Stimulated activated CD4-positive, alpha-beta T cell treated with anti-CD3 and anti-CD28 coated beads, TNF-alpha, amount 100 ng/mL, for 4 hours (primary cell): ENCODE measurements around the gene RAN.
"Not testable (repeated sequence)": the region's sequence is repeated elsewhere in the genome, so short reads cannot be mapped to it uniquely, and the experiment has no call there.

Experiments
- DNase-seq, 3 experiments: peaks; one replicate each; pipeline ENCODE4 v3.0.0-alpha.2; 2020; ENCODE audit warnings: low read depth in 3 of 3

The RAN gene

DNA sequence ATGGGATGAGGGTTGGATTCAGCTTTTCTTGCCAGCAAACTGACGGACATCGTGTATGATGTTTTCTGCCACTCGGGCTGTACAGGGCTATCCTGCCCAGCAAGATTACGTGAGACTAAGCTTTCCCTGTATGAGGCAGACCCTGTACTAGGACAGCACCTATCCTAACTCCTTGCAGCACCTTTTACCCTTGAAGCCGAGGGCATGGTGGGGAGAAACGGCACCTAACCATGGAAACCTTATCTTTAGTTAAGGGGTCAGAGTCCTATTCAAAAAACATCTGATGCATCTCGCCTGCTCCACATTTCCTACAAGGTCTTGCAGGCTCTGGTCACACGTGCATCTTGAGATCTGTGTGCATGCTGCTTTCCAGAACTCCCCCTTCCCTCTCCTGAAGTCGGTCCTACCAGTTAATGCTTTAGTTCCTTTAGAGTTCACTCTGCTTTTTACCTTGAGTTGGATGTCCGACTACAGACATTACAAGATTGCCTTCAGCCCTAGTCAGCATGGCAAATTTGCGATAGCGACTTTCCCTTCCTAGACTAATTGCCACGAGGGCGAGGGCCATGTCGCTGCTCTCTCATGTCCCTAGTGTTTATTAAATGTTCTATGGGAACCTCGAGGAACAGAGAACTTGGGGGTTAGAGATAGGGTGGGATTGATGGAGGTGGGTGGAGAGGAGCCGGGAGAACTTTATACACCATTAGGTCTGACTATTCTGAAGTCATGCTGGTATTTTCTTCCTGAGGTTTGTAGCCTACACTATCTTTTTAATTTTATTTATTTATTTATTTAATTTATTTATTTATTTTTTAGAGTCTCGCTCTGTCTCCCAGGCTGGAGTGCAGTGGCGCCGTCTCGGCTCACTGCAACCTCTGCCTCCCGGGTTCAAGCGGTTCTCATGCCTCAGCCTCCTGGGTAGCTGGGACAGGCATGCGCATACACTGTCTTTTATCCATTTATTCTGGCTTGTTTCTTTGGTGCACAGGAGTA is 6.6 kb downstream of the RAN start:
- DNase-seq = no peak

DNA sequence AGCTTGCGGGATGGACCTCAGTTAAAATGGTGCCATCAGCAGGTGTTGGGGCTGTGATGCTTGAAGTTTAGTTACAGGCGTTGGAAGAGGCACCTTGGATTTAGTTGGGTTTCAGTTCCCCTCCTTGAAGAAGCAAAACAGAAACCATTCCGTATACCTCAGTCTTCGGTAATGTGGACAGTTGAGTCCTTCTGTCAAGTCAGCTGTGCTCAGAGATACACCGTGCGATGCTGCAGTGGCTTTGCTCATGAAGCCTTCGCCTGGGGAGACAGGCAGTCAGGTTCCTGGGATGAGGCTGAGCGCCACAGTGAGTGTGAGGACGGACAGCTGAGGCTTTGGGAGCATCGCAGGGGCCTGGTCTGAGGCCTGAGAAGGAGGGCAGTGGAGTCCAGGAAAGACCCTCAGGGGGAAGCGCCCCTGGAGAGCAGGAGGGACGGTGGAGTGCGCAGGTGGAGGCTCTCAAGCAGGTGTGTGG is 7.4 kb downstream of the RAN start:
- no peak for DNase-seq

DNA sequence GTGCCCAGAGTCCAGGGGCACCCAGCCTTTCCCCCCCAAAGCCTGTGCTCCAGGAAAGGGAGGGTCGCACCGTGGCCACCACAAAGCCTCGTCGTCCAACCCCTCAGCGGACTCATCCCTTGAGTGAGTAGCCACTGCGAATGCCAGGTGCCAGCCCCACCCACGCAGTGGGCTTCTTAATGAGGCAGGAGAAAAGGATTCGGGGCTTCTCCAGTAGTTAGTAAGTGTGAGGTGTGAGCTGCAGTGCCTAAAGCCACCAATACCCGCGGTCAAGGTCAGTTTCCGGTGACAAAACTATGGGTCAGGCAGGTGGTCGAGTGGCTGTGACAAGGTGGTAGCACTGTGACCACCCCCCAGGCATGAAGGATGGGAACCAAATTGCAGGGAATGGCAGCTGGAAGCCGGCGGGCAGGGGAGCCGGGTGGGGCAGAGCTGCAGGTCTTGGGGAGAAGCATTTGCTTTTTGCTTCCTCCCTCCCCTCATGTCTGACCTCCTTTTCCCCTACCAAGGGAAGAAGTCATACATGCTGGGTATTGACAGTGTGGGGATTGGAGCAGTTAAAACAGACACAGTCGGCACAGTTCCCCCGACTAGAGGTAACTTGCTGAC is 8.0 kb downstream of the RAN start:
- DNase-seq = no peak

DNA sequence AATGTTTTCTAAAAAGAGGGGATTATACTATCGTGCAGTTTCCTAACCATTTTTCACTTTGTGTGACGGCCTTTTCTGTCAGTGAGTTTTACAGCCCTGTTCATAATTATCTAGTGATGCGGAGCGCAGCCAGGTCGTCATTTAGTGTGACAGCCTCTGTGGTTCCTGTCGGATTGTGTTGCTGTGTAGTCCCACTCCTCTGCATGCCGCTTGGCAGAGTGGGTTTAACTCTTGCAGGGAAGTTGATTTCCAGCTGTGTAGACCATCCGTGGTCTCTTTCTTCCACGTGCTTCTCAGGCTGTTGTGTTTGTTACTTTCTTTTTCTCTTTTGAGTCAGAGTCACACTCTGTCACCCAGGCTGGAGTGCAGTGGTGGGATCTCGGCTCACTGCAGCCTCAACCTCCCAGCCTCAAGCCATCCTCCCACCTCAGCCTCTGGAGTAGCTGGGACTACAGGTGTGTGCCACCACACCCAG is 8.6 kb downstream of the RAN start:
- DNase-seq = no peak

DNA sequence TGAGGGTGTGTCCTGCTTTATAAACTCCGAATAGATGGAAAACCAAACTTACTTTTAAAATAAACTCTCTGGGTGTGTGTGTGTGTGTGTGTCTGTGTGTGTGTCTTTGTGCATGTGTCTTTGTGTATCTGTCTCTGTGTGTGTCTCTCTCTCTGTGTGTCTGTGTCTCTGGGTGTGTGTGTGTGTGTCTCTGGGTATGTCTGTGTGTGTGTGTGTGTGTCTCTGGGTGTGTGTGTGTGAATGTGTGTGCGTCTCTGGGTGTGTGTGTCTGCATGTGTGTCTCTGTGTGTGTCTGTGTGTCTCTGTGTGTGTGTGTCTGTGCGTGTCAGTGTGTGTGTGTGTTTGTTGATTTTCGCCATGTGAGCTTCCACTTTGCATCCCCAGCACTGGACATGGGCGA is 9.2 kb downstream of the RAN start:
- no peak for DNase-seq

DNA sequence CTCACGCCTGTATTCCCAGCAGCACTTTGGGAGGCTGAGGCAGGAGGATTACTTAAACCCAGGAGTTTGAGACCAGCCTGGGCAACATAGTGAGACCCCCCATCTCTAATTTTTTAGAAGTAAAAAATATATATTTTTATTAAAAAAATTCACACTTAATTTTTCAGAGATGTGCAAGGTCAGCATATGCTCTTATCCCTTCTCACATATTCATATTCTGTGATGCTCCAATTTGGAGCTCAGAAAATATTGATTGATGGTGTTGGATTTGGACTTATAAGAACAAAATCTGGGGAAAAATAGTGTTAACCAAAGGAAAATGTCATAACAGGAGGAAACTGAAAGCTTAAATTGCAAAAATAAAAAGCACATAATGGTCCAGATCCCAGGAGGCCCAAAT is 9.7 kb downstream of the RAN start:
- DNase-seq = no peak

DNA sequence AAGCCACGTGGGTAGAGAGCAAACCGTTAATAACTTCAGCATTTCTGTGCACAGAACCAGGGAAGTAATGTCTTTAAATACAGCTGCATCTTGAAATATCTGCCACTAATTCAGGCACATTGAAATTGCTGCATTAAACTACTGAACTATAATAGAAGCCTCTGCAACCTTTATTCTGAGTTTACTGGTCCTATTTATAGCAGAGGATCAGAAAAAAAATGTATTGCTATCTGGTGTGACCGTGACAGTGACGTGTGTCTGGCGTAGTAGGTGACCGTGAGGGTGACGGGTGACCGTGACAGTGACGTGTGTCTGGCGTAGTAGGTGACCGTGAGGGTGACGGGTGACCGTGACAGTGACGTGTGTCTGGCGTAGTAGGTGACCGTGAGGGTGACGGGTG is 15.3 kb downstream of the RAN start:
- DNase-seq = not testable (repeated sequence)

DNA sequence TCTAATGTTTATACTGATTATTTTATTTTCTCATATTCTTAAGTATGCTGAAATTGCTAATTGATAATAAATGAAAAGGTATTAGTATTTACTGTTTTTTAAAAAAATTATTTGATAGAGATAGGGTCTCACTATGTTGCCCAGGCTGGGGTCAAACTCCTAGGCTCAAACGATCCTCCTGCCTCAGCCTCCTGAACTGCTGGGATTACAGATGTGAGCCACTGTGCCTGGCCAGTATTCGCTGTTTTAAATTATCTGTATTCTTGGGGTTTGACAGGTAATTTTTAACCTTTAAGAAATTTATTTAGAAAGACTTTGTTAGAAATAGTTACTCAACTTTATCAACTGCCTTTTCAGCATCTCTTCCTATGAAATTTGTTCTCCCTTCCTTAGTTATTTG is 32.2 kb downstream of the RAN start:
- DNase-seq = no peak

DNA sequence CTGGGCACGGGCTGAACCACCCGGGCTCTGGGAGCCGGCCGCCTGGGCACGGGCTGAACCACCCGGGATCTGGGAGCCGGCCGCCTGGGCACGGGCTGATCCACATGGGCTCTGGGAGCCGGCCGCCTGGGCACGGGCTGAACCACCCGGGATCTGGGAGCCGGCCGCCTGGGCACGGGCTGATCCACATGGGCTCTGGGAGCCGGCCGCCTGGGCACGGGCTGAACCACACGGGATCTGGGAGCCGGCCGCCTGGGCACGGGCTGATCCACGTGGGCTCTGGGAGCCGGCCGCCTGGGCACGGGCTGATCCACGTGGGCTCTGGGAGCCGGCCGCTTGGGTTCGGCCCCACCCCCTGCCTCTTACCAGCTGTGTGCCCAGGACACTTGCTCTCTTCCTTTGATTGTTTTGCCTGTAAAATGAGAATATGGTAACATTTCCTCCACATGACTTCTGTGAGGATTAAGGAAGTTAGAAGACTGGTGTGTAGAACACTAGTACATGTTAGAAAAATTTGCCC is 33.1 kb downstream of the RAN start:
- not testable (repeated sequence) for DNase-seq

DNA sequence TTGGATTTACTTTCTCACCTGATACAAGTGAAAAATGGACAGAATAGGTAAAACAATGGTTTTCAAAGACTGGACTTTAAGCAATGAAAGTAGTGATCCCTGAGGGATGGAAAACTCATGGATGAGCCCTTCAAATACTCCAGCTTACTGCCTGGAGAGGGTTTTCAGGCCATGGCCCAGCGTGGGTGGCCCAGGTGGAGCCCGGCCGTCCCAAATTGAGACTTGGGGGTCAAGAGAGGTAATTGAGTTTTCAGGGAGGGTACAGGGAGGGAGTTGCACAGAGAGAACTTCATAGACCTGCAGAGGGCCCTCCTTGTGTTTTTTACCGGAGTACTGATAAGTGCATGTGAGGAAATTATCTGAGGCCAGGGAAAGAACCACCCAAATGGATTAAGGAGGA is 37.2 kb downstream of the RAN start:
- no peak for DNase-seq

DNA sequence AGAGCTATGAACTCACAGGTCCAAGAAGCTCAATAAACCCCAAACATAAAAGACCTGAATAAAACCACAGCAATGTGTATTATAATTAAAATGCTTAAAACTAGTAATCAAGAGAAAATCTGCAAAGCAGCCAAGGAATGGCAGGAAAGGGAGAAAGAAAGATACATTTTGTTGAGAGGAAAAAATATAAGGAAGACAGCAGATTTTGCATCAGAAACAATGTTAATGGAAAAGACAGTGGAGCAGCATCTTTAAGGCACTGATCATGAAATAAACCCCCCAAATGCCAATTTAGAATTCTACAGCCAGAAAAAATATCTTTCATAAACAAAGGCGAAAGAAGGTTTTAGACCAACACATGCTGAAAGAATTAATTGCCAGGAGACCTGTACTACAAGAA is 39.3 kb downstream of the RAN start:
- no peak for DNase-seq

DNA sequence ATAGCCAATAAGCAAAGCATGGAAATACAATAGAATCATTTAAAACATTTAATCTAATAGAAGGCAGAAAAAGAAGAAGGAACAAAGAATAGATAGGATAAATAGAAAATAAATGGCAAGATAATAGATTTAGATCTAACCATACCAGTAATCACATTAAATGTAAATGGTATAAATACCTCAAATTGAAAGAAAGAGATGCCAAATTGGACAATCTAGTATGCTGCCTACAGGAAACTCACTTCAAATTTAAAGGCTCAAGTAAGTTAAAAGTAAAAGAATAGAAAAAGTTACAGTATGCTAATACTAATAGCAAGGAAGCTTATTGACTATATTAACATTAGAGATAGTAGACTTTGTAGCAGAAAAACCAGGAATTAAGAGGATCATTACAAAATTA is 40.1 kb downstream of the RAN start:
- no peak for DNase-seq

DNA sequence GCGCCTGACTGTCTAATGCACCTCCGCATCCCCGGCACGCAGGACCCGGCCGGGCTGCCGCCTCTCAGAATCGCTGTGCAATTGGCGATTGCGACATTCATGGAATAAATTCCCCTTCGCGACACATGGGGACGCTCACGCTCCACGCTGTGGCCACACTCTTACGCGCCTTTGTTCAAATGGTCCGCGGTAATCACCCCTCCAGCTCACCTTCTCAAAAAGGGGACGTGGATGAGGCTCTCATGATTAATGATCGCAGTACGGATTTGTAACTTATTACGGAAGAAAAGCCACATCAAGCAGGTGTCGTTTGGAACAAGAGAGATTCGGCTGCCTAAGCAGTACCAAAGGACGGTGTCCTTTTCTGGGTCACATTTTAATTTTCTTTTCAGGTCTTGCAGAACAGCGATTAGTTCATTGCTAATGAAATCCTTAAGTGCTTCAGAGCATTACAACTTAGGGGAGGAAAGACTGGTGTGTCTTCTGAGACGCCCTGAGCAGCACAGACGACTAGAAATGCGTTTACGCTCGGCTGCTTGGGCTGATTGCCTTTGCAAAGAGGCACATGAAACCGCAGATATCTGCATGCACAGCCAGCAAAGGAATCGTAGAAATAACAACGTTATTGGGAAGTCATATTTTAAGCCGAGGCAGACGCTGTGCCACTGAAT is 44.5 kb downstream of the RAN start:
- no peak for DNase-seq

DNA sequence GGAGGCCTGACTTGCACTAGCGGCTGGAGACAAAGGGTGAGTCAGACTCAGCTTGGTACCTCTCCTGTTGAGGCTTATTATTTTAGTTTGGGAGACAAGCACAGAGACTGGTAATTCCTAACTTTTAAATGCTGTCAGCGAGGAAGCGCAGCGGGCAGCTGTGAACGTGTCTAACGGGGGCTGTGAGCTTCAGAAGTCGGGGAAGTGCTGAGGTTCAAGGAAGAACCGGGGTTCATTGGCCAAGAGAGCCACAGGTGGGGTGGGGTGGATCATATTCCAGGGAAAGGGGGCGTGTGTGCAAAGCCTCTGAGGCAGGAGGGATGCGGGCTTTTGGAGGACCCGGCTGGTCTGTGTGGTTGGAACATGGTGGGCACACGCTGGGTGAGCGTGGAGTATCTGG is 45.7 kb downstream of the RAN start:
- no peak for DNase-seq

DNA sequence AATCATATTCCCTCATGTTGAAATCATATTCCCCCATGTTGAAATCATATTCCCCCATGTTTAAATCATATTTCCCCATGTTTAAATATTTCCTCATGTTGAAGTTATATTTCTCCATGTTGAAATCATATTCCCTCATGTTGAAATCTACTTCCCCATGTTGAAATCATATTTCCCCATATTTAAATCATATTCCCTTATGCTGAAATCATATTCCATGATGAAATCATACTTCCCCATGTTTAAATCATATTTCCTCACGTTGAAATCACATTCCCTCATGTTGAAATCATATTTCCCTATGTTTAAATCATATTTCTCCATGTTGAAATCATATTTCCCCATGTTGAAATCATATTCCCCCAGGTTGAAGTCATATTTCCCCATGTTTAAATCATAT is 47.2 kb downstream of the RAN start:
- no peak for DNase-seq

DNA sequence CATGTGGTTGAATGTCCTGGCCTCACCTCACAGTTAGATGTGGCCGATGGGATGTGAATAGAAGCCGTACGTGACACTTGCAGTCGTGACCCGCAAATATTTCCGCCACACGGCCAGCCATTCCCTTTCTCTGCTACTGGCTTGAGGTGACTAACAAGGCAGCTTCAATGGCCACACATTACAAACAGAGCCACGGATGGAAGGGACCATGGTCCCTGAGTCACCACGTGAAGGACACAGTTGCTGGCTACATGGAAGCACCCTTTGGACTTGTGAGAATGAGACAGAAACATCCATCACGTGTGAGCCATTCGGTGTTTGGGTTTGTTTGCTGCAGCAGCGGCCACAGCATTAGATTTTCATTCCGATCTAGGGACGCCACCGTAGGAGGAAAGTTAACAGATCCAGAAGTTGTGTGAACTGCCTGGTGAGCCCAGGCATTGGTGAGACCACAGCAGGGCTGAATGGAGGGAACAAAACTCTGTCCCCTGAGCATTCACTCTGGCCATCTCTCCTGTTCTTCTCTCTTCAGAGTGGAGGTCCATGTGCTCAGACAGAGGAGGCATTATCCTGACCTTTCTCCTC is 48.3 kb downstream of the RAN start:
- no peak for DNase-seq

DNA sequence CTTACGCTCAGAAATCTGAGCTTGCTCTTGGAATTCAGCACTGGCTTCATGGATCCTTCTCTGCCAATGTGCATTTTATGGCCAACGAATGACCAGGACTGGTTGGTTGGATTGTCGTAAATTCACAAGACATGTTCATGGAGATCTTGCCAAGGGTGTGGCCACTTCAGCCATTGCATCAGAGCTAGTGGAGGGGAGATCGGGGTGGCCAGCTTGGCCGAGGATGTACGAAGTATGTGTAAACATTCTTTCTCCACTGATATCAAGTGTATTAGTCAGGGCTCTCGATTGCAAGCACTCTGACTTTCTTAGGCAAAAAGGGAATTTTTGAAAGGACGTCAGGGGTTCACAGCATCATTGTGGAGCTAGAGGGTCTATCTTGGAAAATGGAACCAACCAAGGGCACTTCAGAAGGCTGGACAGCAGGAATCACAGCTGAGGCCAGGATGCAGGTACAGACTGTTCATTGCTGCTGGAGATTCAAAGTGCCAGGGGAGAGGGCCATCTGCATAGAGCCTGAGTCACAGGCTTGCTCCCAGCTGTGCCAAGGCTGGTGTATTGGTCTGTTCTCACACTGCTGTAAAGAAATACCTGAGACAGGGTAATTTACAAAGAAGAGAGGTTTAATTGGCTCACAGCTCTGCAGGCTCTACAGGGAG is 49.0 kb downstream of the RAN start:
- no peak for DNase-seq

DNA sequence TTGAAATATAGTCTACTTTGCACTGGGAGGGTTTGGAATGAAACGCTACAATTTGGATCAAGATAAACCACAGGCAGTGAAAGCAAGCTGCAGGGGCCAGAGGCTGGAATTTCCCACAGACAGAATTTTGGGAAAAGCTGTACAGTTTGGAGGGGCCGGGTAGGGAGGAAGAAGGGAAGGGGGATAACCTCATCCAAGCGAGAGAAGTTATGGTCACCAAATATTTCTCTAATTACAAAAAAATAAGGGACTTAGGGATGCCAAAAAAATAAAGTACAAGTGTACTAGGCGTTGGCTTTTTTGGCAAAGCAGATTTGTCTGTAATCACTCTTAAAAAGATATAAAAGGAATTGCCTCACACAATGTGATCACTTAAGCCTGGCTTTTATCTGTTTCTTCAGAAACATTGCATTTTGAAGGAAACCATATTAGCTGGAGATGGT is 50.7 kb downstream of the RAN start:
- DNase-seq = no peak

DNA sequence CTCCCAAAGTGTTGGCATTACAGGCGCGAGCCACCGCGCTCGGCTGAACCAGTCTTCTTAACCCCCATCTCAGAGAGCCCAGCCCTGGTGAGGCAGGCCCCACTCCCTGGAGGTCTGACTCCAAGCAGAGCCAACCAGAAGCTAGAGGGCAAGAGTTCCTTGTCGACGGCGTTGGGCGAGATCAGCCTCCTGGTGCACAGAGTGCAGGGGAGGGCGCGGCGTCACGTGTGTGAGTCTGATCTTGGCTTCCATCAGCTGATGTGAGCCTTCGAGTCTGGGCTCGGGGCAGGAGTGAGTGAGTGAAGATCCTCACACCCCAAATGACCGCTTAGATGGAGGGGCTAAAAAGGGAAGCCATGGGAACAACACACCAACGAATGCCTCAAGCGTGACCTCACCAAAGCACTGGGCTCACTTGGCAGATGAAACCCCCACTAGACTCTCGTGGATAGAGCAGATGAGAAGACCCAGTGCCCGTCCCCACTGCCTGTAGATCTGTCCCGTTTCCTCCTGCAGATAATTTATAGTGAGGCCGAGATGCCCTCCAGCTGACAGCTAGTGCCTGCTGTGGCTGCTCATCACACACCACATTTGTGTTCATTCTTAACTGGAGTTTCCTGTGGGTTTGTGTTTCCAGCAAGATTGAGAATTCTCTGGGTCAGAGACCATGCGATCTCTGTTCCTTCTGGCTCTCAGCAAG is 53.2 kb downstream of the RAN start:
- no peak for DNase-seq

DNA sequence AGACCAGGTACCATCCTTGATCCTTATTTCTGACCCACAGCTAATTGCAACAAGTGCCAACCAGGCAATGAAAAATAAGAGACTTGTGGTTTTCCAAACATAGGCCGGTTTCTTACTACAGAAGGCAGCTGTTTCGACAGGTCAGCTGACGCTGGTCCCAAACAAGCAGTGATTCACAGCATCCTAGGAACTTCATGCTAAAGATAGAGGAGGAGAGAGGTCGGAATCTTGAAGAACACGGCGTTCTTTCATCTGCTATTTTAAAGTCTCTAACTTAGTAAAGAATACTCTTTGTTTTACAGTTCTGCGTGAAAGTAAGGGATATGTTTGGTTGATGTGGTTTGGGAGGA is 53.8 kb downstream of the RAN start:
- DNase-seq = no peak
